ENCODE measurements around the gene KCNQ2.

KCNQ2 gene

DNA sequence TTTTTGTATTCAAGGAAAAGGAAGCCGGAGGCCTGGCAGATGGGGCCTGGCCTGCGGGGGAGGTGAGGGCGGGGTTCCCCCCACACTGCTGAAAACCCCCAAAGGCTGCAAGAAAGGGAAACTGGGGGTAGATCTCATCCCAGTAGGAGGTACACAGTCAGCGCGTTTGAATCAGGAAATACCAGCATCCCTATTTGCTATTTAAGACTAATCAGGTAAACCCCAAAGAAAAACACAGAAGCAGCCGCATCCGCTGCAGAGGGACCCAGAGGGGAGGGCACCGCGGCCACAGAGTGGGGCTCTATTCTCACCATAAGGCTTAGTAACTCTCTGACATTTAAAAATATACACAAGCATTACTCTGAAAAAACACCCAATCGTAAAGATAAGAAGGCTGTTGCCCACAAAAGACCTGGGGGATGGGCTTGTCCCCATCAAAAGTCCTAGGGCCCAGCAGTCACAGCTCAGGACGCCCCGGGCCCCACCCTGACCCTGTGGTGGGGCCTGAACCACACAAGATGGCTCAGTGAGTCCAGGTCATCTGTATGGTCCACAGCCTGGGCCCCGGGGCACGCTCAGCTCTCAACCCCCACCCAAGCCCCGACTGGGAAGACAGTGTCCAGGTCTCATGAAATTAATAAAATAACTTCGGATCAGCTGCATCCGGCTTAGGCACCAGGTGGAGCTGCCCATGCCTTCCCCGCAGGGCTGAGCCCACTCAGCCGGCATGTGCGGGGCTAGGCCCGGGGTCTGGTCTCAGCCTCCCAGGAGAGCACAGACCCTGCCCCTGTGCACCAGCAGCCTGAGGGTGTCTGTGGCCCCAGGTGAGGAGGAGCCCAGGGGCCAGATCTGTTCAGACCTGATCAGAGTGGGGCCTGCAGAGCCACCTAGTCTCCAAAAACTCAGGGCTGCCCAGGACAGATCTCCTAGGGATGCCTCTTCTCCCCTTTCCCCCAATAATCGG lies 31.0 kb downstream of the KCNQ2 start:
- no peak for TF ChIP-seq CSDC2 (CRISPR knock-in tag; IDR thresholded peaks at IDR 0.05)
- TF ChIP-seq TCF4 (CRISPR knock-in tag; IDR thresholded peaks at IDR 0.05; ENCODE audit: borderline replicate concordance), result no peak
- TF ChIP-seq, protein P1, sequence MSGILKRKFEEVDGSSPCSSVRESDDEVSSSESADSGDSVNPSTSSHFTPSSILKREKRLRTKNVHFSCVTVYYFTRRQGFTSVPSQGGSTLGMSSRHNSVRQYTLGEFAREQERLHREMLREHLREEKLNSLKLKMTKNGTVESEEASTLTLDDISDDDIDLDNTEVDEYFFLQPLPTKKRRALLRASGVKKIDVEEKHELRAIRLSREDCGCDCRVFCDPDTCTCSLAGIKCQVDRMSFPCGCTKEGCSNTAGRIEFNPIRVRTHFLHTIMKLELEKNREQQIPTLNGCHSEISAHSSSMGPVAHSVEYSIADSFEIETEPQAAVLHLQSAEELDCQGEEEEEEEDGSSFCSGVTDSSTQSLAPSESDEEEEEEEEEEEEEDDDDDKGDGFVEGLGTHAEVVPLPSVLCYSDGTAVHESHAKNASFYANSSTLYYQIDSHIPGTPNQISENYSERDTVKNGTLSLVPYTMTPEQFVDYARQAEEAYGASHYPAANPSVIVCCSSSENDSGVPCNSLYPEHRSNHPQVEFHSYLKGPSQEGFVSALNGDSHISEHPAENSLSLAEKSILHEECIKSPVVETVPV (CRISPR knock-in tag; IDR thresholded peaks at IDR 0.05), result no peak
- TF ChIP-seq, protein P2, sequence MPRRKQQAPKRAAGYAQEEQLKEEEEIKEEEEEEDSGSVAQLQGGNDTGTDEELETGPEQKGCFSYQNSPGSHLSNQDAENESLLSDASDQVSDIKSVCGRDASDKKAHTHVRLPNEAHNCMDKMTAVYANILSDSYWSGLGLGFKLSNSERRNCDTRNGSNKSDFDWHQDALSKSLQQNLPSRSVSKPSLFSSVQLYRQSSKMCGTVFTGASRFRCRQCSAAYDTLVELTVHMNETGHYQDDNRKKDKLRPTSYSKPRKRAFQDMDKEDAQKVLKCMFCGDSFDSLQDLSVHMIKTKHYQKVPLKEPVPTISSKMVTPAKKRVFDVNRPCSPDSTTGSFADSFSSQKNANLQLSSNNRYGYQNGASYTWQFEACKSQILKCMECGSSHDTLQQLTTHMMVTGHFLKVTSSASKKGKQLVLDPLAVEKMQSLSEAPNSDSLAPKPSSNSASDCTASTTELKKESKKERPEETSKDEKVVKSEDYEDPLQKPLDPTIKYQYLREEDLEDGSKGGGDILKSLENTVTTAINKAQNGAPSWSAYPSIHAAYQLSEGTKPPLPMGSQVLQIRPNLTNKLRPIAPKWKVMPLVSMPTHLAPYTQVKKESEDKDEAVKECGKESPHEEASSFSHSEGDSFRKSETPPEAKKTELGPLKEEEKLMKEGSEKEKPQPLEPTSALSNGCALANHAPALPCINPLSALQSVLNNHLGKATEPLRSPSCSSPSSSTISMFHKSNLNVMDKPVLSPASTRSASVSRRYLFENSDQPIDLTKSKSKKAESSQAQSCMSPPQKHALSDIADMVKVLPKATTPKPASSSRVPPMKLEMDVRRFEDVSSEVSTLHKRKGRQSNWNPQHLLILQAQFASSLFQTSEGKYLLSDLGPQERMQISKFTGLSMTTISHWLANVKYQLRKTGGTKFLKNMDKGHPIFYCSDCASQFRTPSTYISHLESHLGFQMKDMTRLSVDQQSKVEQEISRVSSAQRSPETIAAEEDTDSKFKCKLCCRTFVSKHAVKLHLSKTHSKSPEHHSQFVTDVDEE (CRISPR knock-in tag; IDR thresholded peaks at IDR 0.05), result no peak
- no peak for TF ChIP-seq RARB (CRISPR knock-in tag; IDR thresholded peaks at IDR 0.05)
- TF ChIP-seq ESRRG (CRISPR knock-in tag; IDR thresholded peaks at IDR 0.05), result no peak
- no peak for TF ChIP-seq ZFP30 (CRISPR knock-in tag; IDR thresholded peaks at IDR 0.05)
- no peak for TF ChIP-seq TOX (CRISPR knock-in tag; IDR thresholded peaks at IDR 0.05; ENCODE audit: borderline replicate concordance)
- TF ChIP-seq ZNF70 (CRISPR knock-in tag; IDR thresholded peaks at IDR 0.05), result no peak
- no peak for ATAC-seq

DNA sequence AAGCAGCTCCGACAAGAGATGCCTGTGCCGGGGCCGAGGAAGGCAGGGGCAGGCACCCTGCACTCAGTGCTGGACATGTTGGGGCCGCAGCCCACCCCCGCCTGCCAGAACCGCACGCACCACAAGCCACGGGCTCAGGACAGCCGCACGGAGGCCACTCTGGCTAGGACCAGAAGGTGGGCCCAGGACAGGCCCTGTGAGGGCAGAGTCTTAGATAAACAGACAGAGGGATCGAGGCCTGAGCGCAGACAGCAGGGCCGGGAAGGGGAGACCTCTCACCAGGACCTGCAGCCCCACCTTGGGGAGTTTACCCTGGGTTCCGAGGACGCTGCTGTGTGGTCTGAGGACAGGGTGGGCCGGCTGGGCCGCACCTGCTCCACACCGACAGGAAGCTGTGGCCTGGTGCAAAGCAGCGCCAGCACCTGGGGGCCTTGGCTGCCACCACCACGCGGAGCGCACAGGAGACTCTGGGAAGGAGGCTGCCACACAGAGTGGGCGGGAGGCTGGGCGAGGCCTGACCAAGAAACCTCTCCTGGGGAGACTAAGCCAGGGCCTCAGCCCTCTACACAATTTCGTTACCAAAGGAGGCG lies 32.0 kb downstream of the KCNQ2 start:
- no peak for ATAC-seq
- TF ChIP-seq GLIS3 (CRISPR knock-in tag; IDR thresholded peaks at IDR 0.05) (no peak), ZNF8 (CRISPR knock-in tag; IDR thresholded peaks at IDR 0.05) (no peak)

DNA sequence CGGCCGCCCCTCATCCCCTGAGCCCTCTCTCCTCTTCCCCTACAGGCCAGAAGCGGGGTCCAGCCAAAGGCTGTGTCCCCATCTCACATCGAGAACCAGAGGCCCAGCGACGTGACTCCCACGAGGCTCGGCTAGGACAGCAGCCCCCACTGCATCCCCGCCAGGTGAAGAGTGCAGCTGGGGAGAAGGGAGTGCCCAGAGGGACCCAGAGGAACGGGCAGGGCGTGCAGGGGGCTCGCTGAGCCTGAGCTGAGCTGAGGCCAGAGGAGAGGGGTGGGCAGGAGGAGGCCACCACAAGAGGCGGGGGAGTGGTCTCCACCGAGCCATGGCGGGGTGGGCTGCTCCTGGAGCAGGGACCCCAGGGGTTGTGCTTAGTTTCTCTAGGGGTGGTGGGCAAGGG lies 32.6 kb downstream of the KCNQ2 start:
- no peak for ATAC-seq
- no peak for TF ChIP-seq TCF4 (CRISPR knock-in tag; IDR thresholded peaks at IDR 0.05; ENCODE audit: borderline replicate concordance)
- TF ChIP-seq ZNF565 (CRISPR knock-in tag; conservative IDR thresholded peaks at IDR 0.05; ENCODE audit: low read depth), result no peak
- TF ChIP-seq, protein P3, sequence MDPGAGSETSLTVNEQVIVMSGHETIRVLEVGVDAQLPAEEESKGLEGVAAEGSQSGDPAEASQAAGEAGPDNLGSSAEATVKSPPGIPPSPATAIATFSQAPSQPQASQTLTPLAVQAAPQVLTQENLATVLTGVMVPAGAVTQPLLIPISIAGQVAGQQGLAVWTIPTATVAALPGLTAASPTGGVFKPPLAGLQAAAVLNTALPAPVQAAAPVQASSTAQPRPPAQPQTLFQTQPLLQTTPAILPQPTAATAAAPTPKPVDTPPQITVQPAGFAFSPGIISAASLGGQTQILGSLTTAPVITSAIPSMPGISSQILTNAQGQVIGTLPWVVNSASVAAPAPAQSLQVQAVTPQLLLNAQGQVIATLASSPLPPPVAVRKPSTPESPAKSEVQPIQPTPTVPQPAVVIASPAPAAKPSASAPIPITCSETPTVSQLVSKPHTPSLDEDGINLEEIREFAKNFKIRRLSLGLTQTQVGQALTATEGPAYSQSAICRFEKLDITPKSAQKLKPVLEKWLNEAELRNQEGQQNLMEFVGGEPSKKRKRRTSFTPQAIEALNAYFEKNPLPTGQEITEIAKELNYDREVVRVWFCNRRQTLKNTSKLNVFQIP (CRISPR knock-in tag; IDR thresholded peaks at IDR 0.05; ENCODE audit: borderline replicate concordance, low read depth), result no peak
- TF ChIP-seq OSR1 (CRISPR knock-in tag; IDR thresholded peaks at IDR 0.05), result no peak
- TF ChIP-seq ZNF70 (CRISPR knock-in tag; IDR thresholded peaks at IDR 0.05), result no peak
- TF ChIP-seq PPARA (CRISPR knock-in tag; IDR thresholded peaks at IDR 0.05; ENCODE audit: borderline replicate concordance), result no peak
- no peak for TF ChIP-seq GLIS3 (CRISPR knock-in tag; IDR thresholded peaks at IDR 0.05)
- TF ChIP-seq ESRRG (CRISPR knock-in tag; IDR thresholded peaks at IDR 0.05), result no peak

DNA sequence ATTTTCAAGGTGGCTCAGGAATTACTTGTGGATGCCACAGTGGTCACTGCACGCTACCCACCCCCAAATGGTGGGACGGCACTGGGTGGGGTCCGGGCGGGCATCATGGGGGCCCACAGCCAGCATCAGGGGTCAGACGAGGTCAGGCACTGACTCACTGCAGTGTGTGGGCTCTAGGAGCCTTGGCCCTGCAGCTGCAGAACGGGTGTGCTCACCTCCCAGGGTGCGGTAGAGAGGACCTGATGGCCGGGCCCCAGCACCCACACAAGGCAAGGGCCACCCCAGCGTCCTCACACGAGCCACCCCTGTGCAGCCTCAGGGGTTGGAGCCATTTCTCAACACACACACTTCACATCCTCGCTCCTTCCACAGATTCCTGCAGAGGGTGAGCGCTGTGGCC lies 34.3 kb downstream of the KCNQ2 start:
- TF ChIP-seq ESRRG (CRISPR knock-in tag; IDR thresholded peaks at IDR 0.05), result no peak
- TF ChIP-seq ZFP3 (CRISPR knock-in tag; IDR thresholded peaks at IDR 0.05), result no peak
- no peak for TF ChIP-seq TCF4 (CRISPR knock-in tag; IDR thresholded peaks at IDR 0.05; ENCODE audit: borderline replicate concordance)
- TF ChIP-seq RARB (CRISPR knock-in tag; IDR thresholded peaks at IDR 0.05), result no peak
- TF ChIP-seq BACH2 (CRISPR knock-in tag; IDR thresholded peaks at IDR 0.05; ENCODE audit: borderline replicate concordance), result no peak
- no peak for TF ChIP-seq TOX (CRISPR knock-in tag; IDR thresholded peaks at IDR 0.05; ENCODE audit: borderline replicate concordance)
- no peak for TF ChIP-seq OSR1 (CRISPR knock-in tag; IDR thresholded peaks at IDR 0.05)
- no peak for TF ChIP-seq ISL1 (CRISPR knock-in tag; IDR thresholded peaks at IDR 0.05)
- TF ChIP-seq, protein P2 (CRISPR knock-in tag; IDR thresholded peaks at IDR 0.05), result no peak
- TF ChIP-seq ZFP30 (CRISPR knock-in tag; IDR thresholded peaks at IDR 0.05), result no peak
- TF ChIP-seq CSDC2 (CRISPR knock-in tag; IDR thresholded peaks at IDR 0.05), result no peak
- TF ChIP-seq ARNTL (CRISPR knock-in tag; IDR thresholded peaks at IDR 0.05; ENCODE audit: borderline replicate concordance, low read depth), result no peak
- no peak for TF ChIP-seq ZNF565 (CRISPR knock-in tag; conservative IDR thresholded peaks at IDR 0.05; ENCODE audit: low read depth)

More for the DNA sequence above, 34.3 kb downstream of the KCNQ2 start:
- ATAC-seq, result no peak

Measured in SK-N-SH treated with all-trans-retinoic acid at 6 μM for 48 hours (cell line).